Endodermal cell (in vitro differentiated cells): ENCODE data around the gene KIAA0513. TPM values are rescaled to one million over a fixed set of nuclear protein-coding genes. Genes with fewer than 3 reads are reported as not detected.

ENCODE experiments used
- DNase-seq: peaks from one replicate; pipeline ENCODE4 v3.0.0-alpha.2; 2017
- H3K27ac ChIP-seq: 2 replicates; pipeline ENCODE4 v1.5.1; 2013; ENCODE audit warnings: mild to moderate bottlenecking, low read depth, low read length, moderate library complexity
- H3K27me3 ChIP-seq: 2 replicates; pipeline ENCODE4 v1.6.1; 2013; ENCODE audit warnings: mild to moderate bottlenecking, low read length, moderate library complexity; ENCODE audit not compliant: insufficient read depth, control insufficient read depth, poor library complexity, severe bottlenecking
- H3K36me3 ChIP-seq: 2 replicates; pipeline ENCODE4 v1.7.0; 2013; ENCODE audit warnings: mild to moderate bottlenecking, low read length, moderate library complexity; ENCODE audit not compliant: control insufficient read depth, insufficient read depth
- H3K4me1 ChIP-seq: one replicate; pipeline ENCODE4 v1.7.0; 2013; ENCODE audit warnings: low read length; ENCODE audit not compliant: control insufficient read depth, insufficient read depth
- H3K4me3 ChIP-seq: 2 replicates; pipeline ENCODE4 v1.5.1; 2013; ENCODE audit warnings: mild to moderate bottlenecking, low read length, moderate library complexity
- H3K9ac ChIP-seq: 2 replicates; pipeline ENCODE4 v1.6.1; 2013; ENCODE audit warnings: mild to moderate bottlenecking, low read length, moderate library complexity; ENCODE audit not compliant: poor library complexity, severe bottlenecking; ENCODE audit errors: extremely low read depth
- H3K9me3 ChIP-seq: 2 replicates; pipeline ENCODE4 v1.6.1; 2013; ENCODE audit warnings: mild to moderate bottlenecking, low read length, moderate library complexity; ENCODE audit not compliant: control insufficient read depth
- H3K27ac Mint-ChIP-seq: 2 replicates; pipeline ENCODE4 v1.8.0; 2020; ENCODE audit warnings: mixed read lengths
- H3K27me3 Mint-ChIP-seq: 2 replicates; pipeline ENCODE4 v1.8.0; 2021; ENCODE audit warnings: mild to moderate bottlenecking, mixed read lengths; ENCODE audit not compliant: insufficient read depth
- H3K36me3 Mint-ChIP-seq: 2 replicates; pipeline ENCODE4 v1.8.0; 2020; ENCODE audit warnings: low read depth, mixed read lengths
- H3K4me1 Mint-ChIP-seq: 2 replicates; pipeline ENCODE4 v1.8.0; 2020; ENCODE audit warnings: mixed read lengths
- H3K4me3 Mint-ChIP-seq: 2 replicates; pipeline ENCODE4 v1.8.0; 2020; ENCODE audit warnings: mild to moderate bottlenecking, moderate library complexity, mixed read lengths
- H3K9me3 Mint-ChIP-seq: 2 replicates; pipeline ENCODE4 v1.8.0; 2020; ENCODE audit warnings: mild to moderate bottlenecking, mixed read lengths
- WGBS, 2 experiments: methylation state at CpG; one replicate each; pipeline versions ENCODE4 v1.1.5 to v1.1.7; 2013; ENCODE audit warnings: missing lambda C conversion rate in 2 of 2, mixed read lengths in 1 of 2; ENCODE audit not compliant: insufficient coverage in 1 of 2, insufficient read length in 1 of 2; 5-methylcytosine and 5-hydroxymethylcytosine counted together
- total RNA-seq, 2 donors: library from RNA; stranded (reverse); fragmentation: NEBNext Ultra II Directional in 1 of 2; extraction: Animal tissue kit (Norgen Biotek cat#: 25700) in 1 of 2; gene quantifications; 2 replicates in 1 of 2; 3 replicates in 1 of 2; pipeline ENCODE4 v1.2.1, GENCODE V29; 2021
- TF ChIP-seq, protein P1 (sequence below): fragments of 200-600 bp; sonication (generic); conservative IDR thresholded peaks from 2 replicates; pipeline ENCODE4 v1.5.0; 2021; ENCODE audit warnings: antibody characterized with exemption, mild to moderate bottlenecking

Gene KIAA0513
- total RNA-seq, 2 donors from 2014 or later: 9.2 to 16.0 TPM

DNA sequence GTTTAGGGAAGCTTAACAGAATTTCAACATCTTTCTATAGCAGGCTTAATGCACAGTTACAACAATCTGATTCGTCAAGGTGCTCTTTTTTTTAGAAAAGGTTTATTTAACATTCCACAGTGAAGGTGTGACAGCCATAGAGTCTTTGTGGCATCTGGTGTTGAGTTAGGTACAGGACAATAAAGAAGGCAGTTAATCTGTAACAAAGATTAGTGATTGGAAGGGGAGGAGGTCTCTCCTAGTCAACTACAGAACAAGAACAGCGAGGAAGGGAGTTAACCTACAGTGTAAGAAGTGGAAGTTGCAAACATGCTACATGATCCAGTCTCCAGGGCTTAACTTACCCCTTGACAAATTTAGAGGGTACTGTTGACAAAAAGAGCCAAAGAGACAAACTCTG is 13.3 kb upstream of the KIAA0513 start:
- Mint-ChIP-seq H3K27ac (peak overlapping the region; percentile 89), H3K36me3 (peaks cover 2% of the 10 kb centered on the region), H3K4me3 (peak overlapping the region; percentile 24), H3K27me3 (peaks cover 8% of the 10 kb centered on the region), H3K4me1 (peaks cover 19% of the 10 kb centered on the region), H3K9me3 (no peaks in the 10 kb centered on the region)
- TF ChIP-seq, protein P1, sequence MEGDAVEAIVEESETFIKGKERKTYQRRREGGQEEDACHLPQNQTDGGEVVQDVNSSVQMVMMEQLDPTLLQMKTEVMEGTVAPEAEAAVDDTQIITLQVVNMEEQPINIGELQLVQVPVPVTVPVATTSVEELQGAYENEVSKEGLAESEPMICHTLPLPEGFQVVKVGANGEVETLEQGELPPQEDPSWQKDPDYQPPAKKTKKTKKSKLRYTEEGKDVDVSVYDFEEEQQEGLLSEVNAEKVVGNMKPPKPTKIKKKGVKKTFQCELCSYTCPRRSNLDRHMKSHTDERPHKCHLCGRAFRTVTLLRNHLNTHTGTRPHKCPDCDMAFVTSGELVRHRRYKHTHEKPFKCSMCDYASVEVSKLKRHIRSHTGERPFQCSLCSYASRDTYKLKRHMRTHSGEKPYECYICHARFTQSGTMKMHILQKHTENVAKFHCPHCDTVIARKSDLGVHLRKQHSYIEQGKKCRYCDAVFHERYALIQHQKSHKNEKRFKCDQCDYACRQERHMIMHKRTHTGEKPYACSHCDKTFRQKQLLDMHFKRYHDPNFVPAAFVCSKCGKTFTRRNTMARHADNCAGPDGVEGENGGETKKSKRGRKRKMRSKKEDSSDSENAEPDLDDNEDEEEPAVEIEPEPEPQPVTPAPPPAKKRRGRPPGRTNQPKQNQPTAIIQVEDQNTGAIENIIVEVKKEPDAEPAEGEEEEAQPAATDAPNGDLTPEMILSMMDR: no peak
- H3K4me3 ChIP-seq: peak overlapping the region; percentile 59
- 62 to 89% methylated on average over 1 to 2 of the region's 2 CpGs for WGBS, 2 experiments
- H3K27me3 ChIP-seq: no peaks in the 10 kb centered on the region
- peak overlapping the region; percentile 17 for H3K9ac ChIP-seq
- peaks cover 2% of the 10 kb centered on the region for H3K36me3 ChIP-seq
- H3K4me1 ChIP-seq: peaks cover 4% of the 10 kb centered on the region
- no peak for DNase-seq
- no peak overlapping the region for H3K27ac ChIP-seq
- H3K9me3 ChIP-seq: no peaks in the 10 kb centered on the region

GRCh38 chr16:85015481-85016187 is 12.0 kb upstream of the KIAA0513 start:
- Histone ChIP-seq H3K9me3 (no peaks in the 10 kb centered on the region), H3K9ac (no peak overlapping the region), H3K4me3 (no peak overlapping the region), H3K4me1 (peaks cover 4% of the 10 kb centered on the region), H3K36me3 (no peaks in the 10 kb centered on the region), H3K27ac (no peak overlapping the region), H3K27me3 (no peaks in the 10 kb centered on the region)
- WGBS, 2 experiments: 91 to 92% methylated on average over 2 to 5 of the region's 5 CpGs
- TF ChIP-seq, protein P1: no peak
- Mint-ChIP-seq H3K27me3 (peaks cover 8% of the 10 kb centered on the region), H3K27ac (peak overlapping the region; percentile 71), H3K4me1 (peaks cover 14% of the 10 kb centered on the region), H3K9me3 (no peaks in the 10 kb centered on the region), H3K4me3 (no peak overlapping the region), H3K36me3 (no peaks in the 10 kb centered on the region)
- DNase-seq: no peak

GRCh38 chr16:85017151-85017550 is 10.4 kb upstream of the KIAA0513 start:
- Mint-ChIP-seq H3K4me3 (no peak overlapping the region), H3K36me3 (no peaks in the 10 kb centered on the region), H3K4me1 (peaks cover 14% of the 10 kb centered on the region), H3K9me3 (no peaks in the 10 kb centered on the region), H3K27ac (no peak overlapping the region), H3K27me3 (peaks cover 8% of the 10 kb centered on the region)
- peaks cover 4% of the 10 kb centered on the region for H3K4me1 ChIP-seq
- no peak overlapping the region for H3K9ac ChIP-seq
- H3K4me3 ChIP-seq: no peak overlapping the region
- WGBS, 2 experiments: 97 to 100% methylated on average over 4 of the region's 4 CpGs
- H3K27me3 ChIP-seq: no peaks in the 10 kb centered on the region
- no peaks in the 10 kb centered on the region for H3K36me3 ChIP-seq
- TF ChIP-seq, protein P1: no peak
- no peaks in the 10 kb centered on the region for H3K9me3 ChIP-seq
- no peak overlapping the region for H3K27ac ChIP-seq
- DNase-seq: no peak
